Stimulated activated effector memory CD8-positive, alpha-beta T cell treated with anti-CD3 and anti-CD28 coated beads, Interleukin-12 subunit alpha, Interleukin-12 subunit beta, amount 100 ng/mL, for 72 hours (primary cell): ENCODE measurements around the gene PARP6.

ENCODE experiments used
- ATAC-seq: fragments of 150-1000 bp; cut with Tn5 transposase; 2 replicates; pipeline ENCODE4 v1.10.0; 2021
- DNase-seq, 2 donors: peaks; one replicate each; pipeline ENCODE4 v3.0.0; 2021 to 2022; ENCODE audit warnings: low spot score in 2 of 2
- H3K27ac Mint-ChIP-seq: one replicate; pipeline ENCODE4 v1.8.0; 2022; ENCODE audit warnings: mild to moderate bottlenecking, mixed read lengths
- H3K36me3 Mint-ChIP-seq: one replicate; pipeline ENCODE4 v1.8.0; 2022; ENCODE audit warnings: mild to moderate bottlenecking, mixed read lengths
- H3K4me1 Mint-ChIP-seq: one replicate; pipeline ENCODE4 v1.8.0; 2022; ENCODE audit warnings: mixed read lengths
- H3K4me3 Mint-ChIP-seq: one replicate; pipeline ENCODE4 v1.8.0; 2022; ENCODE audit warnings: mild to moderate bottlenecking, mixed read lengths
- H3K9me3 Mint-ChIP-seq: one replicate; pipeline ENCODE4 v1.8.0; 2022; ENCODE audit warnings: mixed read lengths

The PARP6 gene

DNA sequence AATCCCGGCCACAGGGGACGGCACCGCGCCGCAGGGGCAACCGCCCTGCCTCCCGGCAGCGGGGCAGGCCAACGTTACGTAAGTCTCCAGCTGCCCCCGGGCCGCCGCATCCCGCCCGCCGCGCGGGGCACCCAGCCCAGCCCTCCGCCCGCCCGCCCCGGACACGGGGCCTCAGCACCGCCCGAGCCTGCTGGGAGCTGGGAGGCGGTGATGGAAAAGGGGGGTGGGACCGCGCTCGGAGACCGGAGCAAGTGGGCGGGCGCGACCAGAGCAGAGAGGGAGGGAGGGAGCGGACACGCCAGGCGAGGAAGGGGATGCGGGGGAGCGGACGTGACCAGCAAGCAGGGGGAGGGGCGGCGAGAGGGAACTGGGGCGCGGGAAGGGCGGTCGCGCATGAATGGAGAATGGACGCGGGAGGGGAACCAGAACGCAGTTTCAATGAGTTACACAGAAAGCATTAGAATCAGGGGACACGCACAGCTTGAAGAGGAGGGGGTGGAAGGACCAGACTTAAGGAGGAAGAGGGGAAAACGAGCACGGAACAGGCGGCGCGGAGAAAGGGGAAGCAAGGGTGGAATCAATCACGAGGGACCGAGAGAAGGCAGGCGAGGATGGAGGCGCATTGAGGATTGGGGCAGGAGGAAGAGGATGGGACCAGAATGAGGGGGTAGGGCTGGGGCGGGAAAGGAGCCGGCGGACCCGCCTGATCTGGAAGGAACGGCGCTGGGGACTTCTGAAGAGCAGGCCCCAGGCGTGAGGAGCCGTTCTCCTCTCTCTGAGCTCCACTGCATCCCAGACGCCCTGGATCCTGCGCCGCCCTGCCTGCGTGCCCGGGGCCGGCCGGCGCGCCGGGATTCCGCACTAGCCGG lies 41.9 kb downstream of the PARP6 start:
- H3K27ac Mint-ChIP-seq, result peak overlapping the region; percentile 99
- ATAC-seq (peak; percentile 1), DNase-seq (peak; percentile 65 to 91)
- no peaks in the 10 kb centered on the region for H3K9me3 Mint-ChIP-seq
- H3K36me3 Mint-ChIP-seq, result peaks cover 76% of the 10 kb centered on the region
- H3K4me3 Mint-ChIP-seq, result peak overlapping the region; percentile 99
- peaks cover 41% of the 10 kb centered on the region for H3K4me1 Mint-ChIP-seq

DNA sequence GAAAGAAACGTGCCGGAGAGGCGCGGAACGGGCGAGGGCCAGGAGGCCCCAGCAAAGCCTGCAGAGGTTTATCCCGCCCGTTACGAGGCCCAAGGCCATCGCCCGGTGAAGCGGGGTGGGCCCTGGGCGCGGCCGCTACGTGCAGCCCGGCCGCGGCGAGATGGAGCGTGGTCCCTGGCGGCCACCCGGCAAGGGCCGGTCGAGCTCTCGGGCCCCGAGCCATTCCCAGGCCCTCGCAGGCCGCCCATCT lies 42.5 kb downstream of the PARP6 start:
- Mint-ChIP-seq H3K4me1 (peaks cover 44% of the 10 kb centered on the region), H3K4me3 (peak overlapping the region; percentile 99), H3K36me3 (peaks cover 81% of the 10 kb centered on the region), H3K9me3 (no peaks in the 10 kb centered on the region), H3K27ac (peak overlapping the region; percentile 99)
- no peak for ATAC-seq
- no peak for DNase-seq

DNA sequence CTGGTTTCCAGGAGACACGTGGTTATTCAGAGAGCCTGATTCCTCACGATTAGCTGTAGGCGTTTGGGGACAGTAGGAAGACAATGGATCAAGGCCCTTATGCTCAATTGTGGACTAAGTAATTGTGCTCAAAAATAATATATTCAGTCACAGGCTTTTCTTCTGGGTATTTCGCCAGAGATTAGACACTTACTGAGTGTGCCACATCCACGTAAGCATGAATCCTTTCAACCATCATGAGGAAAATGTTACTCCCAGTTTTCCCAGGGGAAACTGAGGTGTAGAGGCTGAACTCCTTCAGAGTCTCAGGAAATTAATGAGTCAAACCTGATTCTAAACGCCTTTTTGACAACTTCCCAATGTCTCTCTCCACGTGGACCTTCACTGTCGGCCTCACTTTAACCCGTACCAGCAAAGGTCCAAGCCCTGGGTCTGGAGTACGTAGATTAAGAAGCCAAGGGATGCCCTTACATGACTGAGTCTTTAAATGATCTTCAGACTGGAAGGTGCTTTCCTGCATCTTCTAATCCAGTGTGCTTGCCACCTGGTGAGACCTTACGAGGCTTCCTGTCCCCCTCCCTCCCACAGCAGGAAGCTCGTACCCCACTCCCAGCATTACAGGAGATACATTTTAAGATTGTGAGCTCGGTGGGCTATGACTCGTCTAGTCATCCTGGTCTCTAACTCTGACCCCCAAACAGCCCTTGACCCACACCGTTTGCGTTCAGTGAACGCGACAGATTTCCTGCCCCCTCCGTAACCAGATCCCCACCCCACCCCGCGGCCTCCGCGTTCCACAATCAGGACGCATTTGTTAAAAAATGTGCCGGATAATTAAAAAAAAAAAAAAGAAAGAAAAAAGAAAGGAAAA lies 43.0 kb downstream of the PARP6 start:
- H3K27ac Mint-ChIP-seq, result peak overlapping the region; percentile 99
- peak overlapping the region; percentile 99 for H3K4me3 Mint-ChIP-seq
- H3K4me1 Mint-ChIP-seq, result peaks cover 44% of the 10 kb centered on the region
- H3K36me3 Mint-ChIP-seq, result peaks cover 85% of the 10 kb centered on the region
- DNase-seq, result peak; percentile 28 to 72
- no peak for ATAC-seq
- H3K9me3 Mint-ChIP-seq, result no peaks in the 10 kb centered on the region

DNA sequence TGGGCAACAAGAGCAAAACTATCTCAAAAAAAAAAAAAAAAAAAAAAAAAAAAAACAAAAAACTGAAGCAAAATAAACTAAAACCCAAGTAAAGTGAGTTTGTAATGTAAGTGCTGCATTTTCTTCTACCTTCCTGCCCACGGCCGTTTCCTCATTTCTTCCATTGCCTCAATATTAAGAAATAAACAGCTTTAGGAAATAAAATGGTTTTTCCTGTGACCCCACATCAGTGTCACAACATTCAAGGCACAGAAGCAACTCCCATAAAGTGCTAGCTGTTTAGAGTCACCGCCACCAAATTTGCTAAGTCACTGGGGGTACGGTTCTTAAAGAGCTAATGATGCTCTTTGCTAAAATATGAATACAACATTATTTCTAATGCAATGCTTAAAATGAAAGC lies 44.6 kb downstream of the PARP6 start:
- Mint-ChIP-seq H3K36me3 (peaks cover 97% of the 10 kb centered on the region), H3K27ac (peak overlapping the region; percentile 99), H3K4me1 (peaks cover 55% of the 10 kb centered on the region), H3K9me3 (no peaks in the 10 kb centered on the region), H3K4me3 (peak overlapping the region; percentile 99)
- no peak for DNase-seq
- ATAC-seq, result no peak

DNA sequence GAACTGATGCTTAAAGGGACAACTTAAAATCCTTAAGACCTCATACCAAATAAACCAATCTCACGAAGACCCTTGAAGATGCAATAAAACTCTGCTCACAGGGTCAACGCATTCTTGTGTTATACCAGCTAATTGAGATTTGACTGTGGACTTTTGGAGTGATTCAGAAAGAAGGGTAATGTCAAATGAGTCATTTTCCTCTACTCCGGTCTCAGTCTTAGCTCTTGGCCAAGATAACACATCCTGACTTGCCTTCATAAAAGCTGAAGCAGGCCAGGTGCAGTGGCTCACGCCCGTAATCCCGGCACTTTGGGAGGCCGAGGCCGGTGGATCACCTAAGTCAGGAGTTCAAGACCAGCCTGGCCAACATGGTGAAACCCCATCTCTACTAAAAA lies 45.2 kb downstream of the PARP6 start:
- Mint-ChIP-seq H3K9me3 (no peaks in the 10 kb centered on the region), H3K27ac (peak overlapping the region; percentile 99), H3K36me3 (peaks cover 98% of the 10 kb centered on the region), H3K4me1 (peaks cover 55% of the 10 kb centered on the region), H3K4me3 (peak overlapping the region; percentile 99)
- peak; percentile 28 to 82 for DNase-seq
- peak; percentile 57 for ATAC-seq

DNA sequence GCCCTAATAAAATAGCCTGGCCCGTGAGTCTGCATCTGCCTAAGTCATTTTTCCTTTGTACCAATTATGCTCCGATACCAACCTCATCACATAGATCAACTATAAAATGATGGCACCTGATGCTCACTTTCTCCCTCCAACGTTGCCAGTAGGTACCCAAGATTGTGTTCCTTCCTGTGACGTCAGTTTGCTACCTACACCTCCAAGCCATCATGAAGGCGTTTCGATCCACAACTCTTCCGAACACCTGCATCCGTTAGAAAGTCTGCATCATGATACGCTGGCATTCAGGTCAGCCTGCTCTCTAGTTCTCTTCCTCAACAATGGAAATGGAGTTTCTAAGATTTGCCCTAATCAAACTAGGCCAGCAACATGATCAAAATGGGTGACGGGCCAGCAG lies 49.1 kb downstream of the PARP6 start:
- Mint-ChIP-seq H3K9me3 (no peaks in the 10 kb centered on the region), H3K27ac (peak overlapping the region; percentile 80), H3K36me3 (peaks cover 100% of the 10 kb centered on the region)

DNA sequence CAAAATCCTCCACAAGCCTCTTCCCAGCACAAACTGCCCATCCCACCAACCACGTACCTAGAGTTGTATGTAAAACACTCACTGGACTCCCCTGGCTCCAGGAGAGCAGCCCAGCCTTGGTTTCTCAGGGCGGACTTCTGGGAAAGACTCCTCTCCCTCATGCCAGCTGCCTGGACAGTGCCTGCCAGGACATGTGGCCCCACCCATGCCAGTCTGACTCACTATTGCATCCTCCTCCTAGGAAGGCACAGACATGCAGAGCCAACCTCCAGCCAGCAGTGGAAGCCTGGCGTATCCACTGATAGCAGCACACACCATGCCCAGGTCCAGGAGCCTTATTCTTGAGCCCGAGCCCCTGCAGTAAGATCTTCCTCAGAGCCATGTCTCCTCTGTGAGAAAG lies 50.0 kb downstream of the PARP6 start:
- peak overlapping the region; percentile 61 for H3K4me3 Mint-ChIP-seq
- H3K27ac Mint-ChIP-seq, result peak overlapping the region; percentile 80
- no peaks in the 10 kb centered on the region for H3K9me3 Mint-ChIP-seq
- ATAC-seq, result no peak
- peaks cover 81% of the 10 kb centered on the region for H3K4me1 Mint-ChIP-seq
- H3K36me3 Mint-ChIP-seq, result peaks cover 100% of the 10 kb centered on the region
- DNase-seq, result no peak

More for the DNA sequence above, 49.1 kb downstream of the PARP6 start:
- Mint-ChIP-seq H3K4me1 (peaks cover 83% of the 10 kb centered on the region), H3K4me3 (peak overlapping the region; percentile 61)
- no peak for ATAC-seq
- DNase-seq, result no peak

DNA sequence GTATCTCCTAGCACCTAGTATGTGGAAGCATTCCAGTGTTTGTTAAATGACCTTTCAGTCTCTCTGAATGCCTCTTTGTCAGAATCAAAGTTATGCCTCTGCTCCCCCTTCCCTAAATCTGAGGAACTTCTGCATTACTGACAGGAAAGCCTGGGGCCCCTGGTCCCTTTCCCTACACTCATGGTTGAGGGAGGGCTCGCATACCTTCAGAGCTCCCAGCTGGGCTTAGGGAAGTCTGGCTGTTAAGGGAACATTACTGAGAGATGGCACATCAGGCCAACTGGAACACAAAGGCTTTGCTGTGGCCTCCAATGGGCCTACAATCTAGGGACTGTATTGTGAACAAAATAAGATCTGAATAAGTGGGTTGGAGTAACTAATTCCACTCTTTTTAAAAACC lies 51.7 kb downstream of the PARP6 start:
- Mint-ChIP-seq H3K4me1 (peaks cover 71% of the 10 kb centered on the region), H3K9me3 (no peaks in the 10 kb centered on the region), H3K36me3 (peaks cover 100% of the 10 kb centered on the region), H3K4me3 (no peak overlapping the region), H3K27ac (peak overlapping the region; percentile 56)
- DNase-seq (no peak), ATAC-seq (no peak)

DNA sequence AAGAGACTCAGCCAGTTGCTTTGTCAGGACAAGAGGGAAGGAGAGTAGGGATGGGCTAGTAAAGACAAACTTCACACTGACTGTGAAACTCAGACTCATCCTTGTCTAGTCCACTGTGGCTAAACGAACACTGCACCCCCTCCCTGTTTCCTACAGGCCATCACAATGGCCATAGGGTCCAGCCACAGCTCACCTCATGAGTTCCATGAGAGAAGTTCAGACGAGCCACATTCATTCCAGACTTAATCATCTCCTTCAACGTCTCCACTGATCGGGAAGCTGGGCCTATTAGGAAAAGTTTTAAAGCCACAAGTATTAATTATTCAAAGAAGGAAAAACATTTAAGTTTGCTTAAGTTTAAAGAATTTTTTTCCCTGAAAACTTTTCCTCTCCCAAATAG lies 55.1 kb downstream of the PARP6 start:
- no peak for ATAC-seq
- H3K27ac Mint-ChIP-seq, result no peak overlapping the region
- H3K4me3 Mint-ChIP-seq, result no peak overlapping the region
- H3K9me3 Mint-ChIP-seq, result no peaks in the 10 kb centered on the region
- H3K4me1 Mint-ChIP-seq, result peaks cover 44% of the 10 kb centered on the region
- DNase-seq, result no peak
- H3K36me3 Mint-ChIP-seq, result peaks cover 100% of the 10 kb centered on the region

DNA sequence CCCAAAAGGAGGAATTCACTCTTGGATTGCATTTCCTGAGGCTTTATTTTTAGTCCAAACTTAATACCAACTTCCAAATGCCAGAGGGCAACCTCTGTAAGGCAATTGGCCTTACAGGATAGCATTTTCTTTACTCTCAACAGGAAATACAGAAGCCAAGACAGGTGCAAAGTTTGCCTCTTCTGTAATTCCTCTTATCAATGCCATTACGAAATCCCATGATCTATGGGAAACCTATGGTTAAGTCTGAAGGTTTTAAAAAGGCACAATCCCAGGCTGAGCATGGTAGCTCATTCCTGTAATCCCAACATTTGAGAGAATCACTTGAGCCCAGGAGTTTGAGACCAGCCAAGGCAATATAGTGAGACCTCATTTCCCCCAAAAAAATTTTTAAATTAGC lies 56.3 kb downstream of the PARP6 start:
- H3K4me1 Mint-ChIP-seq, result peaks cover 34% of the 10 kb centered on the region
- no peak for DNase-seq
- no peak for ATAC-seq

DNA sequence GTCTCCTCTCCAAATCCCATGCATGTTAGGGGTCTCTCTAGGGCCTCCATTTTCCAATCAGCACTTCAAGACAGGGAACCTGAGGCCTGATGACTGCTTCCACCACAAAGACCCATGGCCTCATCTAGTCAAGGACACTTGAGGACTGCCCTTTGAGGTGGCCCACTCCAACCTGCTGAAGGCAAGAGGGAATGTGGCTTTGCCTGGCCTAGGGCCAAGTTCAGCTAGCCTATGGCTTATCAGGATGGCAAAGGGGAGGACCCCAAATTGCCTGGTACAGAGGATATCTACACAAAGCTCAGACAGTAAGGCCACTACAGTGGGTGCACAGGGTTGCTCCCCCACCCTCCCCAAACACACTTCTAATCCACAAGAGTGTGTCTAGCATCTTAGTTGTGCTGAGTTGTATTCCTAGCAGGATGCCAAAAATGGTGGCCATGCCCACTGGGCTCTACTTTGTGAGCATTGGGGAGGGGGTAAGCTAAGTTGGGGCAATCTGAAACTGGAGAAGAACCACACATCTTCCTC lies 64.7 kb downstream of the PARP6 start:
- Mint-ChIP-seq H3K4me3 (no peak overlapping the region), H3K4me1 (peaks cover 44% of the 10 kb centered on the region), H3K36me3 (peaks cover 100% of the 10 kb centered on the region), H3K9me3 (no peaks in the 10 kb centered on the region), H3K27ac (peak overlapping the region; percentile 38)
- DNase-seq (no peak), ATAC-seq (no peak)

More for the DNA sequence above, 56.3 kb downstream of the PARP6 start:
- Mint-ChIP-seq H3K4me3 (no peak overlapping the region), H3K27ac (no peak overlapping the region), H3K9me3 (no peaks in the 10 kb centered on the region), H3K36me3 (peaks cover 100% of the 10 kb centered on the region)

DNA sequence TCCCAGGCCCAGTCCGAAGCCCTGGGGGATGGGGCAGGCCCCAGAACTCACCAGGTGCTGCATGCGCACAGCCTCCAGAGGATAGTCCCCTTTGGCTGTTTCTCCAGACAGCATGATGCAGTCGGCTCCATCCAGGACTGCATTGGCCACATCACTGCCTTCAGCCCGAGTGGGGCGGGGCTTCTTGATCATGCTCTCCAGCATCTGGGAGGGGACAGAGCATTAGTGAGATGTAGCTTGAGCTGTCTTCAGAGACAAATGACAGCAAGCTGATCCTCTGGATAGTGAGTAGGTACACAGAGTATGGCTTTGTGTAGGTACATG lies 65.7 kb downstream of the PARP6 start:
- peak overlapping the region; percentile 95 for H3K27ac Mint-ChIP-seq
- H3K36me3 Mint-ChIP-seq, result peaks cover 100% of the 10 kb centered on the region
- ATAC-seq, result no peak
- DNase-seq, result no peak
- H3K4me1 Mint-ChIP-seq, result peaks cover 44% of the 10 kb centered on the region
- H3K9me3 Mint-ChIP-seq, result no peaks in the 10 kb centered on the region
- H3K4me3 Mint-ChIP-seq, result no peak overlapping the region

DNA sequence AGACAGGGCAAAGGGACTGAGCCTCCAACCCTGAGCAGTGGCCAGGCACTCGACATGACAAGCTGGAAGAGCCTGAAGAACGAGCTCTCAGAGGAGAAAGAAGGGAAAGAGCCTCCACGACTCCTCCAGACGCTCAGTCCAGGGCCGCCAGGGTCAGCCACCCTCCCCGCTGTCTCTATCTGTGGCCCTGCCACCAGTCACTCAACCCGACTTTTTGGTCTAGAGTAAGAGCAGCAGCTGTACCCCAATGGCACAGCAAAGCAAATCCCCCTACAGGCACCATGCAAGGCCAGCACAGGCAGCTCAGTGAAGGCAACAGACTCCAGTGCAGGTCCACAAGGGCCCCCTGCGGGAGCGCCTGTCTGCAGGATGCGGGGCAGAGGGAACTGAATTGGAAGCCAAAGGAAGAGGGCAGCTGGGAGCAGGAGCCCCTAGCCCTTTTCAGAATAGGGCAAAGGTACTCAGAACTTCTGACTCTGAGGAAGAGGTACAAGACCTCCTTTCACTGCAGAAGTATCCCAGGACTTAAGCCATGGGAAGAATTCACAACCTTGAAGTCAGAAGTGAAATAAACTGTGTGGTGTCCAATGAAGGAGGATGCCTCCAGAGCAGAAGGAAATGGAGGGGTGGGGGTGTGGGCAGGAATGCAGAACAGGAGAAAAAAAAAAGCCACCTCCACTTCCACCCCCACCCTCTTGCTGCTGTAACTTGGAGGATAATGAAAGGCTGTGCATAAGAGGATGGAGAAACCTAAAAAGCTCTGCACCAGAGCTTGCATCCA lies 66.3 kb downstream of the PARP6 start:
- Mint-ChIP-seq H3K36me3 (peaks cover 100% of the 10 kb centered on the region), H3K4me1 (peaks cover 45% of the 10 kb centered on the region), H3K4me3 (no peak overlapping the region), H3K9me3 (no peaks in the 10 kb centered on the region), H3K27ac (peak overlapping the region; percentile 95)
- DNase-seq (no peak), ATAC-seq (no peak)

DNA sequence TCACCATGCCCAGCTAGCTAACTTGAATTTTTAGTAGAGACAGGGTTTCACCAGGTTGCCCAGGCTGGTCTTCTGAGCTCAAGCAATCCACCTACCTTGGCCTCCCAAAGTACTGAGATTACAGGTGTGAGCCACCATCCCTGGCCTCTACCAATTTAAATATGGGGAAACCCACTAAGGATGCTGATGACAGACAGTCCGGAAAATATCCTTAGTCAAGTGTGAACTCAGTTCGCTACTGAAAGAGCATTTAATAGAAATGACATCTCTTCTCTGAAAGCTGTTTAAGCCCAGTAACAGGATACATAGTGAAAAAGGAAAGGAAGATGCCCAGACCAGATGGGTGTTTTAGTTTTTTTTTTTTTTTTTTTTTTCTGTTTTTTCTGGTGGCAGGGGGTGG lies 67.1 kb downstream of the PARP6 start:
- ATAC-seq (no peak), DNase-seq (no peak)
- Mint-ChIP-seq H3K9me3 (no peaks in the 10 kb centered on the region), H3K4me1 (peaks cover 48% of the 10 kb centered on the region), H3K27ac (peak overlapping the region; percentile 95), H3K36me3 (peaks cover 100% of the 10 kb centered on the region), H3K4me3 (no peak overlapping the region)

DNA sequence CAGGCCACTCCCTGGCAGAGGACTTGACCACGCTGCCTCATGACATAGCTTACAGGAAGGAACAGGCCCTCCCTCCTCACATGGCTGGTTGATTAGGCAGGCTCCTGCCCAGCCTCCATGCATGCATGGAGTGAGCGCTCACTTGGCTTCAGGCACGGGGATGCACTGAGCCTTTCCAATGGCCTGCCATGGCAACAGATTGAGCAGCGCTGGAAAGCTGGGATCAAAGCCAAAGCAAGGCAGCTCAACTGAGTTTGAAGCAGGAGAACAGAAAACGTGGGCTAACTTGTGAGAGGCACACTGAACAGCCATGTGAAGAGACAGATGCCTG lies 68.9 kb downstream of the PARP6 start:
- DNase-seq (no peak), ATAC-seq (no peak)
- Mint-ChIP-seq H3K9me3 (no peaks in the 10 kb centered on the region), H3K4me1 (peaks cover 49% of the 10 kb centered on the region), H3K4me3 (no peak overlapping the region), H3K36me3 (peaks cover 100% of the 10 kb centered on the region), H3K27ac (peak overlapping the region; percentile 95)
